Activated CD4-positive, alpha-beta T cell treated with anti-CD3 and anti-CD28 coated beads, Interleukin-2, amount 50 U/mL, for 4 hours (primary cell): Measurements from ENCODE around the gene HBD.
"Not testable (repeated sequence)": the region's sequence is repeated elsewhere in the genome, so short reads cannot be mapped to it uniquely, and the experiment has no call there.

ENCODE experiments used
- DNase-seq, 2 experiments: peaks; one replicate each; pipeline ENCODE4 v3.0.0-alpha.2; 2020

Gene HBD

DNA sequence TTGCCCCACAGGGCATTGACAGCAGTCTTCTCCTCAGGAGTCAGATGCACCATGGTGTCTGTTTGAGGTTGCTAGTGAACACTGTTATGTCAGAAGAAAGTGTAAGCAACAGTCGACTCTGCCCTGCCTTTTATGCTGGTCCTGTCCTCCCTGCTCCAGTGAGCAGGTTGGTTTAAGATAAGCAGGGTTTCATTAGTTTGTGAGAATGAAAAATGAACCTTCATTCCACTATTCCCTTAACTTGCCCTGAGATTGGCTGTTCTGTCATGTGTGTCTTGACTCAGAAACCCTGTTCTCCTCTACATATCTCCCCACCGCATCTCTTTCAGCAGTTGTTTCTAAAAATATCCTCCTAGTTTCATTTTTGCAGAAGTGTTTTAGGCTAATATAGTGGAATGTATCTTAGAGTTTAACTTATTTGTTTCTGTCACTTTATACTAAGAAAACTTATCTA lies at the start of gene HBD:
HBD (minus strand) TSS at position 103 of the 454 bp plus-strand sequence; CDS start at position 53, 50 bp downstream.
- DNase-seq: no peak

DNA sequence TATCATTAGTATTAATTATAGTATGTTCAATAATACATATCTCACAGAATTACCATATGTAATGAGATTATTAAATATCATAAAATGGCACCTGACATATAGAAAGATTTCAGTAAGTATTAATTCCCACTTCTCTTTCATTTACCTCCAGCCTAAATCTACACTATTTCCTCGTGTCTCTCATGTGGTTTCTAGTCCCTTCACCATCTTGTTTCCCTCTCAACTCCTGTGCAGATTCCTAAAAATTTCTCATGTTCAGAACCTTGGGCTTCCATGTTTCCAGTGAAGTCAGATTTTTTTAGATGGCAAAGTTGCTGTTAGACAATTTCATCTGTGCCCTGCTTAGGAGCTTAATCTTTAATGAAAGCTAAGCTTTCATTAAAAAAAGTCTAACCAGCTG lies 49.6 kb upstream of the HBD start:
- DNase-seq: no peak

DNA sequence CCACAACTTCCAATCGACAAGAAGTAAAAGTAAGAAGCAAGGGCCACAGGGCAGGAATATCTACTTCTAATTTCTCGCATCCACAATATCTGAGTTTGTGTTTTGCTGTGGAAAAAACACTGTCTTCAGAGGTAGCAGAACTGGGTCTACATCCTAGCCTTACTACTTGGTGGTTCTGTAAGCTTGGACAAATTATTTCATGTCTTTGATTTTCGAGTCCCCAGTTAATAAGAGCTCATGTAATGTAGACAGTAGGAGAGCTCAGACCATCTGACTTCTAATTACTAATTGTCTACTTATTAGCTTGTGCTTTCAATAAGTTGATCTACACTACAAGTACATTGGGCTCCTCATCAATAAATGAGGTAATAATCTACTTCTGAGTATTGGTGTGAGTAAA lies 48.8 kb upstream of the HBD start:
- no peak for DNase-seq

DNA sequence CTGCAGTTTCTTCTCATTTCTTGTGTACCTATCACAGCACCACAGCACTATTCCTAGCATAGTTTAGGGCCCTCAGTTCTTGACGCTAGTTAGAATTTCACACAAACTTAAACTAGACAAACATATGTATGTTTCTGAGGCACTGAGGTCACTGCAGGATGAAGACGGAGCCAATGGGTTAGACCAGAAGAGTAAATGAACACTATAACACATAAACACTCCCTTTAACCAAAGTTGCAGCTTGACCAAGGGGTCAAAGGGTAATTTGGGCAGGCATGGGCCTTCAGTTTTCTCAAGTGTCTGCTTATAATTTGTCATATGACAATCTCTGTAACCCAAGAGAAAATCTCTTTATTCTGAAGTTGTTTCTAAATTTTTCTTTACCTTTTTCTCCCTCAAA lies 48.3 kb upstream of the HBD start:
- DNase-seq: no peak

DNA sequence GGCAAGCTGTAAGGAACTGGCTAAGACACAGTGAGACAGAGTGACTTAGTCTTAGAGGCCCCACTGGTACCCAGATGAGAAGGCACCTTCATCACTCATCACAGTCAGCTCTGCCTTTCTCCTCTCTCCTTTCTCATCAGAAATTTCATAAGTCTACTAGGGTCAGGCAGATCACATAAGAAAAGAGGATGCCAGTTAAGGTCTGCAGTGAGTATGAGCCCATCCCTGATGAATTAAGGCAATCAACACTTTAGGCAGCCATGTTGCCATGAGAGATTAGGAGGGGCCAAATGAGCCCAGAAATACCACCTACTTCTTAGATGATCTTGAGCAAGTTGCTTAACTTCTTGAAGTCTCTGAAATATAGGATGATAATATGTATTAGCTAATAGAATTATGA lies 47.3 kb upstream of the HBD start:
- DNase-seq: no peak

DNA sequence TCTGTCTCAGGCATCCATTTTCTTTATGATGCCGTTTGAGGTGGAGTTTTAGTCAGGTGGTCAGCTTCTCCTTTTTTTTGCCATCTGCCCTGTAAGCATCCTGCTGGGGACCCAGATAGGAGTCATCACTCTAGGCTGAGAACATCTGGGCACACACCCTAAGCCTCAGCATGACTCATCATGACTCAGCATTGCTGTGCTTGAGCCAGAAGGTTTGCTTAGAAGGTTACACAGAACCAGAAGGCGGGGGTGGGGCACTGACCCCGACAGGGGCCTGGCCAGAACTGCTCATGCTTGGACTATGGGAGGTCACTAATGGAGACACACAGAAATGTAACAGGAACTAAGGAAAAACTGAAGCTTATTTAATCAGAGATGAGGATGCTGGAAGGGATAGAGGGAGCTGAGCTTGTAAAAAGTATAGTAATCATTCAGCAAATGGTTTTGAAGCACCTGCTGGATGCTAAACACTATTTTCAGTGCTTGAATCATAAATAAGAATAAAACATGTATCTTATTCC lies 46.4 kb upstream of the HBD start:
- no peak for DNase-seq

DNA sequence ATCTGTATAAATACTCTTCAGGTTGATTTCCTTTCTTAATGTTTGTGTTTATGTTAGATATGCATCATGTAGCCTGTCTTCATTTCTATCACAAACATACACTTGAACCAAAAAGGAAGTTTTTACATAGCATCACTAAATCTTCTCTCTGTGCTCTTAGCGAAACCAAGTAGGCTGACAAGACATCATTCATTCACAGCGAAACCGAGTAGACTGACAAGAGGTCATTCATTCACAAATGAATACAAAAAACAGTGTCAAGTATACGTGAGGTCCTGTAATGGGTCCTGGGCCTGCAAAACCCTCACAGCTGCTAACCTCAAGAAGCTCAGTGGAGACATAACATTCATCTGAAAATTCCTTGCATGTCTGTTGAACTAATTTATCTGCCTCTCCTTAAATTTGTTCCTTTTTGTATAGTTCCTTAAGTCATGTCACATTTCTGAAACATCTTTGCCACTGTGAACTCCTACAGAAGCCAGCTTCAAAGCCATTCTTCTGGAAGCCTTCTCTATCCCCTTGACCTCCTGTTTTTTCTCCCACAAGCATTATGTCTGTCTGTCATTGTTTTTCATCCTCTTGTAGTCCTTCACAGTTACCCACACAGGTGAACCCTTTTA lies 45.3 kb upstream of the HBD start:
- no peak for DNase-seq

DNA sequence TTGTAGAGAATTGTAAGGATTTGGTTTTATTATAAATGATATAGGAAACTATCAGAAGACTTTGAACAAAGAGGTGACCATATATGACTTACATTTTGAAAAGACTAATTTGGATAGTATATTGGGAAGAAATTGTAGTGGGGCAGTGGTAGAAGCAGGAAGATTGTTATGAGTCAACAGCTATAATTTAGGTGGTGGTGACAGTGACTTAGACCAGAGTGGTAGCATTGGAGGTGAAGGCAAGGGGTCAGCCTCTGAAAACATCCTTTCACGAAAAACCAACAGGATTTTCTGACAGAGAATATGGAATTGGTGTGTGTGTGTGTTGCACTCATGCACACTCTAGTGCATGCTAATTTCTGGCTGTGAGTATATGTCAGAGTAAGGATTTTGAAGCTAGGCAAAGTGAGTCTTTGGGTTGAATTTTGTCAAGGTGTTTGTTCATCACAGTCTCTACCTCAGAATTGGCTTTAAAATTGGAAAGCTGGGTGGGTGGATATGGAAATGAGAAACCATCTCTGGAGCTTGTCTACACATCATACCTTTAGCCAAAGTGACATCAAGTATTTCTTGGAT lies 43.6 kb upstream of the HBD start:
- no peak for DNase-seq

DNA sequence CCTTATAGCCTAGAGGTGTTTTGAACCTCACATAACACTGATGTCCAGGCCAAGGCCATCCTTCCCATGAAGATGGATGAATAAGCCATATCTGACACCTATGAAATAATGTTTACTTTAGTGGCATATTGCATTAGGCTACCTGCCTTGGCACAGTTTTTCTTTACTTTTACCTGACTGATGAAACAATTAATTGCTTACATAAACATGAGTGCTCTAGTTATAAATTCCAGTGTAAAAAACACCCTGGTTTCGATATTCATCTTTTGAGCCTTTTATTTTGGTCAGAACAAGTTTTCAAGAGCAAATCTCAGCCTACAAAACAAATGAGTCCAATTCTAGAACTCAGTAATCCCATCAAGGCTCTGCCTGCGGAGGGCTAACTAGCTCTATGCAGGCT lies 42.4 kb upstream of the HBD start:
- DNase-seq: no peak

DNA sequence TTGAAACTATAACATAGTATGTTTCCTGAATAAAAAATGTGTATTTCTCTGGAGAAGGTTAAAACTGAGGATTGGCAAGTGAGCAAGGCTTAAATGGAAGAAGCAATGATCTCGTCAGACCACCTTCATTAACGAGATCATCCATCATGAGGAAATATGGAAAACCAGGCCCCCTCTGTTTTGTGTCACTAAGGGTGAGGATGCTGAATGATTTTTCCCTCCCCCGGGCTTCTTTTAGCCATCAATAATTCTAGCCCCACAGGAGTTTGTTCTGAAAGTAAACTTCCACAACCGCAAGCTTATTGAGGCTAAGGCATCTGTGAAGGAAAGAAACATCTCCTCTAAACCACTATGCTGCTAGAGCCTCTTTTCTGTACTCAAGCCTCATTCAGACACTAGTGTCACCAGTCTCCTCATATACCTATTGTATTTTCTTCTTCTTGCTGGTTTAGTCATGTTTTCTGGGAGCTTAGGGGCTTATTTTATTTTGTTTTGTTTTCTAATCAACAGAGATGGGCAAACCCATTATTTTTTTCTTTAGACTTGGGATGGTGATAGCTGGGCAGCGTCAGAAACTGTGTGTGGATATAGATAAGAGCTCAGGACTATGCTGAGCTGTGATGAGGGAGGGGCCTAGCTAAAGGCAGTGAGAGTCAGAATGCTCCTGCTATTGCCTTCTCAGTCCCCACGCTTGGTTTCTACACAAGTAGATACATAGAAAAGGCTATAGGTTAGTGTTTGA lies 41.3 kb upstream of the HBD start:
- no peak for DNase-seq

DNA sequence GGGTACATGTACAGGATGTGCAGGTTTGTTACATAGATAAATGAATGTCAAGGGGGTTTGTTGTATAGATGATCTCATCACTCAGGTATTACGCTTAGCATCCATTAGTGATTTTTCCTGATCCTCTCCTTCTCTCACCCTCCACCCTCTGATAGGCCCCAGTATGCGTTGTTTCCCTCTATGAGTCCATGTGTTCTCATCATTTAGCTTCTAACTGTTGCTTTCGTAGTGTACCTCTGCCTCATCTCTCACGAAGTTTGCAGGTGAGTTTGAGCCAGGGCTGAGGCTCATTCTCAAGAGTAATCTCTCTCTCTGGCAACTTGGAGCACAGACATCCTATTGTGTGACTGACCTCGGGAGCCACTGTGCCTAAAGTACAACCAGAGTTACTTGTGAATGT lies 40.1 kb upstream of the HBD start:
- DNase-seq: no peak

DNA sequence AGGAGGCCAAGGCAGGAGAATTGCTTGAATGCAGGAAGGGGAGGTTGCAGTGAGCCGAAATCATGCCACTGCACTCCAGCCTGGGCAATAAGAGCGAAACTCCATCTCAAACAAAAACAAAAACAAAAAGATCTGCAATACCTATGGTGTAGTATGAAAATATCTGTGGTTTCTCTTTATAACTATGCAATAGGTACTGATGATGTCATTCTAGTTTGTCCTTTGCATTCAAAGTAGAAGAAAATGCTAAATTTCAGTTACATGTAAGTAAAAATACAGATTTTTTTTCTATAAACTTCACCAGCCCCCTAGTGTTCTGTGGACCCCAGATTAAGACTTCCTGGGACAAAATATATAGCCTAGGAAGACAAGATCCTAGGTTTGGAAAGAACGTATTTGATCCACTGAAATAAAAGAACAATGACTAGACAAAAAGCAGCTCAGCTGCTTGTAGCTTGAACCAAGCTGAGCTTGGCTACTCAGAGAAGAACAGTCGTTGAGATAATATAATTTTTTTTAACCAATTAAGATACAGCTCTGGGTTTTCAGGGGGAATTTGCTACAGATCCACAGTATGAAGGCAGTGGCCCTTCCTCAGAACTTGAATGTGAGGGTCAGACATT lies 38.2 kb upstream of the HBD start:
- DNase-seq: no peak

DNA sequence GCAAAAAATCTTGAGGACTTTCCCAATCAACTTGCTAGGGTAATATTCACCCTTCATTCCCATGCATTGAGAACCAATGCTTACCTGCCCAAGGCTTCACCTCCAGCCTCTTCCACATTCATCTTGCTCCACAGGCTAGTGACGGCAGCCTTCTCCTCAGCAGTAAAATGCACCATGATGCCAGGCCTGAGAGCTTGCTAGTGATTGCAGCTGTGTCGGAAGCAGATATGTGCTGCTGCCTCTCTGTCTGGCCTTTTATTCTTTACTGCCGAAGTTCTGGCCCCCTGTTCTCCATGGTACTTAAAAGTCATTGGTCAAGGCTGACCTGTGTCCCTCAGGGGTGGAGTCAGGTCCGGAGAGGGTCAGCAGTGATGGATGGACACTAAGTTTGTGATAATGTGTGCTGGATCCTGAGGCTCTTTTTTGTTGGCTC lies 35.4 kb upstream of the HBD start, which contains the start of gene HBE1:
HBE1 (minus strand) TSS at position 231 of the 433 bp plus-strand sequence; CDS start at position 176, 55 bp downstream.
- no peak for DNase-seq

DNA sequence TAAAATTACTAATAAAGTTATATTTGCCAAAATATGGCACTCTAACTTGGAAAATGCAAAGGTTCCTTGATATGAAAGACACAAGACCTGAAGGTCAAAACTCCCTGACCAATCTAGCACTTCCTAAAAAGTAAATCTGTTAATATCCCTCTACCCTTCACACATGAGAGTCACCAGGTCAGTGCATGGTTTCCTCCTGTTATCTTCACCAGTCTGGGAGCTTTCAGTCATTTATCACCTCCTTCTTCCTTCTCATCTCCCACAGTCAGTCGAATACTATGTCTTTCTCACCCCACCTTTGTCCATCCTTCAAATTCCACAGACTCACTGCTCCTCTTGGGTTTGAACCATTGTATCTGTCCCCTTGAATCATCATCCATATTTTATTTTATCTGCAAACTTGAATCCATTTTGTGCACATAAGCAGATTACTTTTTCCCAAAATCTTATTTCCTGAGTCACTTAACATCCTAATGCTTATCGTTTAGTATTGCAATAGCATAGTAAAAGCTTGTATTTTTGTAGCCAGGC lies 32.8 kb upstream of the HBD start:
- DNase-seq: no peak

DNA sequence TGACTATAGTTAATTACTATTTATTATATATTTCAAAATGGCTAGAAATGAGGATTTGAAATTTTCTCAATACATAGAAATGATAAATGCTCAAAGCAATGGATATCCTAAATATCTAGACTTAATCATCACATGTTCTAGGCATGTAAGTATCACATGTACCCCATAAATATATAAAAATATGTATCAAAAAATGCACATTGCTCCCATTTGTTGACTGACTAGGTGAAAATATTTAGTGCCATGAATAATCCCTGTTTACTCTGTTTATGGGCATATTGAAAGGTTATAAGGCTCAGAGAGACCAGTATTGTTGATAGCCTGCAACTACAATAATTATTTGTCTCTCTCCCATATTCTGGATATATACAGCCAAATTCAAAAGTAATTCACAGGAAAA lies 32.3 kb upstream of the HBD start:
- no peak for DNase-seq

DNA sequence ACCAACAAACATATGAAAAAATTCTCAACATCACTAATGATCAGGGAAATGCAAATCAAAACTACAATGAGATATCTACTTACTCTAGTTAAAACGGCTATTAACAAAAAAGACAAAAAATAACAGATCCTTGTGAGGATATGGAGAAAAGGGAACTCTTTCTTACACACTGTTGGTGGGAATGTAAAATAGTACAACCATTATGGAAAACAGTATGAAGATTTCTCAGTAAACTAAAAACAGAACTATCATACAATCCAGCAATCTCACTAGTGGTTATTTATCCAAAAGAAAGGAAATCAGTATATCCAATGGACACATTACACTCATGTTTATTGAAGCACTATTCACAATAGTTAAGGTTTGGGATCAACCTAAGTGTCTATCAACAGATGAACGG lies 31.5 kb upstream of the HBD start:
- no peak for DNase-seq

DNA sequence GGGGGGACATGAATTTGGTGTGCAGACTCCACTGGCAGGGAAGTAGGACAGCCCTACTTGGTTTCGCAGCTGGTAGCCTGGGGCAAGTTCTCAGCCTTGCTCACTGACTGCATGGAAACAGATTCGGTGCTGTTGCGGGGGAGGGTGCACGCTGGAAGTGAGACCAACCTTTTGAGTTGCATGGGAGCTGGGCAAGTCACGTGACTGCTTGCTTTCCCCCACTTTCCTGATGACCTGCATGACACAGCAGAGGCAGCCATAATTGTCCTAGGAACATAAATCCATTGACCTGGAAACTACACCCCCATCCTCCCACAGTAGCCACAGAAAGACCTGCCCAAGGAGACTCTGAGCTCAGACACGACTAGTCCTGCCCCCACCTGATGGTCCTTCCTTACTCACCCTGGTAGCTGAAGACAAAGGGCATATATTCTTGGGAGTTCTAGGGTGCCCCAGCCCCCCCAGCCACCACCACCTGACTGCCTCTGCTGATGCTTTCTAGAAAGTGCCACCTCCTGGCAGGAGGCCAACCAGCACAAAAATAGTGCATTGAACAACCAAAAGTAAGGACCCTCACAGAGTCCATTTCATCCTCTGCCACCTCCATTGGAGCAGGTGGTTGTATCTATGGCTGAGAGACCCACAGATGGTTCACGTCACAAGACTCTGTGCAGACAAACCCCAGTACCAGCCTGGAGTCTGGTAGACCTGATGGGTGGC lies 24.4 kb upstream of the HBD start:
- no peak for DNase-seq

DNA sequence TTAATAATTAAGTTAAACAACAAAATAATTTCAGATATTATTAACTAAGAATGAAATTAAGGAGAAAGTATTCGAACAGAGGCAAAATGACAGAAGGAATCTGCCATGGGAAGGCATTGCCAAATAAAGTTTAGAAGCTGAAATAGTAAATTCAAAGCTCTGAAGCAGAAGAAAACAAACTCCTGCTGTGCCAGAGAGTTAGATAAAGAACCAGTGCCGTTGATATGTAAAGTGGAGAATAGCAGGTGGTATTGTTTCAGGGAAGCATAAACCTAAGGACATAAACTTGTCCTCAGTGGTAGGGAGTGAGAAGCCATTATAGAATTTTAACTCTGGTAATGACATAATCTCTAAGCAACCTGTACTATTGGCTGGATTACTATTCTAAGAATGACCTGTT lies 23.0 kb upstream of the HBD start:
- no peak for DNase-seq

DNA sequence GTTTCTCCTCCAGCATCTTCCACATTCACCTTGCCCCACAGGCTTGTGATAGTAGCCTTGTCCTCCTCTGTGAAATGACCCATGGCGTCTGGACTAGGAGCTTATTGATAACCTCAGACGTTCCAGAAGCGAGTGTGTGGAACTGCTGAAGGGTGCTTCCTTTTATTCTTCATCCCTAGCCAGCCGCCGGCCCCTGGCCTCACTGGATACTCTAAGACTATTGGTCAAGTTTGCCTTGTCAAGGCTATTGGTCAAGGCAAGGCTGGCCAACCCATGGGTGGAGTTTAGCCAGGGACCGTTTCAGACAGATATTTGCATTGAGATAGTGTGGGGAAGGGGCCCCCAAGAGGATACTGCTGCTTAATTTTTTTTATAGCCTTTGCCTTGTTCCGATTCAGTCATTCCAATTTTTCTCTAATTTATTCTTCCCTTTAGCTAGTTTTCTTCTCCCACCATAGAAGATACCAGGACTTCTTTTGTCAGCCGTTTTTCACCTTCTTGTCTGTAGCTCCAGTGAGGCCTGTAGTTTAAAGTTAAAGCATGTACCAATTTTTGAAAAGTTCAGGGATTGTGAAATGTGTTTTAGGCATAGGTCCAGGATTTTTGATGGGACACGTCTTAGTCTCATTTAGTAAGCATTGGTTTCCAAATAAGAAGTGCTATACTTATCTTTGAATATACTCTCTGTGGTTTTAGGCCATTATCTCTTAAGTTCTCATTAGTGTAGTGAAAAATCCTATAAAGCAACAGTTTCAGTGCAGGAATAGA lies 20.5 kb upstream of the HBD start, which contains the start of gene HBG2:
HBG2 (minus strand) TSS at position 136 of the 768 bp plus-strand sequence; CDS start at position 83, 53 bp downstream.
- not testable (repeated sequence) for DNase-seq

DNA sequence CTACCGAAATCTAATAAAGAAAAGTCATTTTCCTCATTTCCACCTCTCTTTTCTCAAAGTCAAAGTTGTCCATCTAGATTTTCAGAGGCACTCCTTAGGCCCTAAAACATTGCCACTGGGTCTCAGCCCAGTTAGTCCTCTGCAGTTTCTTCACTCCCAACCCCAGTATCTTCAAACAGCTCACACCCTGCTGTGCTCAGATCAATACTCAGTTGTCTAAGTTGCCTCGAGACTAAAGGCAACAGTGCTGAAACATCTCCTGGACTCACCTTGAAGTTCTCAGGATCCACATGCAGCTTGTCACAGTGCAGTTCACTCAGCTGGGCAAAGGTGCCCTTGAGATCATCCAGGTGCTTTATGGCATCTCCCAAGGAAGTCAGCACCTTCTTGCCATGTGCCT lies 19.7 kb upstream of the HBD start:
- DNase-seq: not testable (repeated sequence)

DNA sequence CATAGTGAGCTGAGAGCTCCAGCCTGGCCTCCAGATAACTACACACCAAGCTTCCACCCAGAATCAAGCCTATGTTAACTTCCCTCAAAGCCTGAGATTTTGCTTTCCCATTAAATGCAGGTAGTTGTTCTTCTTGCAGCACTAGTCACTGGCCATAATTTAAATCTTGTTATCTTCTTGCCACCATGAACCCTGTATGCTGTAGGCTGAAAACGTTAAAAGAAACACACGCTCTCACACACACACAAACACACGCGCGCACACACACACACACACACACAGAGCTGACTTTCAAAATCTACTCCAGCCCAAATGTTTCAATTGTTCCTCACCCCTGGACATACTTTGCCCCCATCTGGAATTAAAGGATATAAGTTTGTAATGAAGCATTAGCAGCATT lies 19.2 kb upstream of the HBD start:
- DNase-seq: not testable (repeated sequence)

DNA sequence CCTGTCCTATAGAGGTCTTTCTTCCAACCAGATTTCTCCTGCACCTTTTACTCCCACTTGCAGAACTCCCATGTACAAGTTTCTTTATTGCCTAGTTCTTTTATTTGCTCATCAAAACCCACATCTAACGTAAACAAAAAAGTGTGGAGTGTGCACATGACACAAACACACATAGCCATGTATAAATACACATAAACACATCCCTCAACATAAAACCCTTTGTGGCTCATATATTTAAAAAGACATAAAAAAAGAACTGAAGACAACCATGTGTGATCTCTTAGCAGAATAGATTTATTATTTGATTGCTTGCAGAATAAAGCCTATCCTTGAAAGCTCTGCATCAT lies 18.6 kb upstream of the HBD start:
- no peak for DNase-seq
